ENCODE results near the gene ARSA.
A peak's percentile ranks its signal among the peaks of the same experiment; 100 is the strongest.
"Not testable (repeated sequence)": the region's sequence is repeated elsewhere in the genome, so short reads cannot be mapped to it uniquely, and the experiment has no call there.

The ARSA gene

GRCh38 chr22:50665212-50665611 lies 37.3 kb upstream of the ARSA start:
- H3K4me1 ChIP-seq = no peaks in the 10 kb centered on the region
- H3K9me3 ChIP-seq (ENCODE audit: control insufficient read depth, low read length) = no peaks in the 10 kb centered on the region
- TF ChIP-seq CTCF (IDR thresholded peaks at IDR 0.05) = no peak
- no peak overlapping the region for H3K27ac ChIP-seq
- no peak overlapping the region for H3K4me2 ChIP-seq (ENCODE audit: low read length)
- H3K9ac ChIP-seq = no peak overlapping the region
- H2AFZ ChIP-seq = no peak overlapping the region
- H3K4me3 ChIP-seq (ENCODE audit: low read depth, low read length) = no peak overlapping the region
- H3K36me3 ChIP-seq (ENCODE audit: control insufficient read depth, insufficient read depth, low read length) = no peaks in the 10 kb centered on the region
- H3K27me3 ChIP-seq (ENCODE audit: control insufficient read depth, insufficient read depth, low read length) = no peaks in the 10 kb centered on the region
- no peaks in the 10 kb centered on the region for H3K79me2 ChIP-seq

GRCh38 chr22:50660306-50660705 lies 32.4 kb upstream of the ARSA start:
- H3K4me1 ChIP-seq = no peaks in the 10 kb centered on the region
- H3K27ac ChIP-seq = no peak overlapping the region
- H3K4me2 ChIP-seq (ENCODE audit: low read length) = no peak overlapping the region
- H3K9me3 ChIP-seq (ENCODE audit: control insufficient read depth, low read length) = no peaks in the 10 kb centered on the region
- H3K9ac ChIP-seq = no peak overlapping the region
- no peak for TF ChIP-seq CTCF (IDR thresholded peaks at IDR 0.05)
- no peak overlapping the region for H3K4me3 ChIP-seq (ENCODE audit: low read depth, low read length)
- no peak overlapping the region for H2AFZ ChIP-seq
- H3K79me2 ChIP-seq = no peaks in the 10 kb centered on the region
- H3K36me3 ChIP-seq (ENCODE audit: control insufficient read depth, insufficient read depth, low read length) = no peaks in the 10 kb centered on the region
- no peaks in the 10 kb centered on the region for H3K27me3 ChIP-seq (ENCODE audit: control insufficient read depth, insufficient read depth, low read length)

GRCh38 chr22:50659711-50660110 lies 31.8 kb upstream of the ARSA start:
- not testable (repeated sequence) for H3K4me3 ChIP-seq (ENCODE audit: low read depth, low read length); H3K27ac ChIP-seq; H3K9ac ChIP-seq; H3K4me1 ChIP-seq; H3K27me3 ChIP-seq (ENCODE audit: control insufficient read depth, insufficient read depth, low read length); H3K79me2 ChIP-seq; H3K9me3 ChIP-seq (ENCODE audit: control insufficient read depth, low read length); H3K36me3 ChIP-seq (ENCODE audit: control insufficient read depth, insufficient read depth, low read length); H3K4me2 ChIP-seq (ENCODE audit: low read length); H2AFZ ChIP-seq

- no peak overlapping the region for H3K27ac ChIP-seq
- H3K27me3 ChIP-seq (ENCODE audit: control insufficient read depth, insufficient read depth, low read length) = no peaks in the 10 kb centered on the region
- H2AFZ ChIP-seq = no peak overlapping the region
- H3K9me3 ChIP-seq (ENCODE audit: control insufficient read depth, low read length) = no peaks in the 10 kb centered on the region
- no peaks in the 10 kb centered on the region for H3K4me1 ChIP-seq
- no peak for TF ChIP-seq CTCF (IDR thresholded peaks at IDR 0.05)
- H3K36me3 ChIP-seq (ENCODE audit: control insufficient read depth, insufficient read depth, low read length) = no peaks in the 10 kb centered on the region
- H3K9ac ChIP-seq = no peak overlapping the region
- no peaks in the 10 kb centered on the region for H3K79me2 ChIP-seq
- no peak overlapping the region for H3K4me3 ChIP-seq (ENCODE audit: low read depth, low read length)
- no peak overlapping the region for H3K4me2 ChIP-seq (ENCODE audit: low read length)
These were observed 30.0 kb upstream of the ARSA start for GRCh38 chr22:50657925-50658324.

GRCh38 chr22:50656122-50657070 lies 28.4 kb upstream of the ARSA start:
- Histone ChIP-seq H3K9me3 (ENCODE audit: control insufficient read depth, low read length) (no peaks in the 10 kb centered on the region), H3K9ac (no peak overlapping the region), H3K4me1 (no peaks in the 10 kb centered on the region), H3K79me2 (no peaks in the 10 kb centered on the region), H3K36me3 (ENCODE audit: control insufficient read depth, insufficient read depth, low read length) (no peaks in the 10 kb centered on the region), H3K4me3 (ENCODE audit: low read depth, low read length) (no peak overlapping the region), H3K27me3 (ENCODE audit: control insufficient read depth, insufficient read depth, low read length) (no peaks in the 10 kb centered on the region), H3K27ac (peak overlapping the region; percentile 54), H3K4me2 (ENCODE audit: low read length) (no peak overlapping the region), H2AFZ (no peak overlapping the region)
- no peak for TF ChIP-seq CTCF (IDR thresholded peaks at IDR 0.05)

GRCh38 chr22:50654664-50655063 lies 26.7 kb upstream of the ARSA start:
- not testable (repeated sequence) for H3K4me2 ChIP-seq (ENCODE audit: low read length); H3K4me3 ChIP-seq (ENCODE audit: low read depth, low read length); H2AFZ ChIP-seq; H3K79me2 ChIP-seq; H3K4me1 ChIP-seq; H3K9me3 ChIP-seq (ENCODE audit: control insufficient read depth, low read length); H3K36me3 ChIP-seq (ENCODE audit: control insufficient read depth, insufficient read depth, low read length); H3K27me3 ChIP-seq (ENCODE audit: control insufficient read depth, insufficient read depth, low read length); H3K27ac ChIP-seq; H3K9ac ChIP-seq

Data from parathyroid adenoma (tissue), 2 donors.